Colonic mucosa (tissue), 4 donors: ENCODE measurements around the gene OS9. TPM values are rescaled to one million over a fixed set of nuclear protein-coding genes. Genes with fewer than 3 reads are reported as not detected.

Source experiments
- DNase-seq: peaks from one replicate; pipeline ENCODE4 v3.0.0-alpha.2; 2020
- H3K27ac ChIP-seq: fragments of 200-600 bp; one replicate; pipeline ENCODE4 v1.8.0; 2021
- H3K27me3 ChIP-seq: fragments of 200-600 bp; one replicate; pipeline ENCODE4 v1.8.0; 2021
- H3K36me3 ChIP-seq: fragments of 200-600 bp; one replicate; pipeline ENCODE4 v1.8.0; 2021
- H3K4me1 ChIP-seq: fragments of 200-600 bp; one replicate; pipeline ENCODE4 v1.8.0; 2021; ENCODE audit warnings: mild to moderate bottlenecking
- H3K4me3 ChIP-seq: fragments of 200-600 bp; one replicate; pipeline ENCODE4 v1.8.0; 2021
- H3K9ac ChIP-seq, 2 donors: one replicate each; pipeline ENCODE4 v1.7.0; 2013; ENCODE audit warnings: control low read depth in 2 of 2, low read depth in 2 of 2, low read length in 2 of 2
- H3K9me3 ChIP-seq: fragments of 200-600 bp; one replicate; pipeline ENCODE4 v1.8.0; 2021
- CTCF ChIP-seq: fragments of 200-600 bp; IDR thresholded peaks from one replicate; pipeline ENCODE4 v1.8.0; 2022; ENCODE audit warnings: antibody characterized with exemption, mild to moderate bottlenecking
- intact Hi-C: fragments of 100-400 bp; cut with DNase I; formaldehyde crosslinking; loops from one replicate; pipeline ENCODE4 v1.14.1; 2022
- total RNA-seq, 2 donors: library from RNA; stranded (reverse); fragmentation: NEBNext Ultra II Directional in 1 of 2; extraction: Animal tissue kit (Norgen Biotek cat#: 25700) in 1 of 2; gene quantifications; one replicate each; pipeline ENCODE4 v1.2.1, GENCODE V29; 2021
- donor health status: healthy.
- donor health status: DM: no; HTN: no; CAD: no.
- donor health status: DM: no; HTN: no; CAD: no.

Gene OS9
- total RNA-seq, 2 donors from 2014 or later, result 219 to 284 TPM

DNA sequence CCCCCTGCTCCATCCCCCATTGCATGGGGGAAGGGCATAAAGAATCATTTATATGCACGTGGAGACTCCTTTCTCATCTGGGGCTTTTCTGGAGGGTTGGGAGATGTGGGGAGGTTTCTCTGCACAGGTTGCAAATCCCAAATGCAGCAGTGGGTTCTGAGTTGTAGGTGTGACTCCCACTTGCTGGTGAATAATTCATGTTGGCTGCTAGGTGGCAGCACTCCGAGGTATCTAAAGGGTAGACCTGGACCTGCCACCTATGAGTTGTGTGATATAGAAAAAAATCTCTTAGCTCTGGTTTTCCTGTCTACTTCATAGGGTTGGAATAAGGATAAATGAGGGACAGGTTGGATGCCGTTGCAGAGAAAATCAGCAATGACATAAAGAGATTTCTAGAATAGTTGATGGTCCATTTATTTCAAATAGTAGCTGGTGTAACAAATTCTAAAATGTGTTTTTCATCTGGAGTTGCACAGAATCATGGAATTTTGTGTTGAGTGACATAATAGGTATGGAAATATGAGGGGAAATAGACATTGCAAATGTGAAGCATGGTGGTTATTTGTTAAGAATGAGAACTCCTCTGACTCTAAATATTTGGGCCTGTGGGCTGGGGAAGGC, 65.5 kb downstream of the OS9 start:
- no peaks in the 10 kb centered on the region for H3K36me3 ChIP-seq
- no peak overlapping the region for H3K27ac ChIP-seq
- no peak for DNase-seq
- peak; percentile 43 for TF ChIP-seq CTCF
- intact Hi-C loops, result no loop called here
- H3K9me3 ChIP-seq, result no peaks in the 10 kb centered on the region
- H3K9ac ChIP-seq, result no peak overlapping the region
- no peaks in the 10 kb centered on the region for H3K4me1 ChIP-seq
- no peak overlapping the region for H3K4me3 ChIP-seq
- no peaks in the 10 kb centered on the region for H3K27me3 ChIP-seq

- no peak for TF ChIP-seq CTCF
- H3K27me3 ChIP-seq, result peaks cover 9% of the 10 kb centered on the region
- no peaks in the 10 kb centered on the region for H3K9me3 ChIP-seq
- H3K27ac ChIP-seq, result no peak overlapping the region
- no peak for DNase-seq
- H3K36me3 ChIP-seq, result no peaks in the 10 kb centered on the region
- H3K9ac ChIP-seq, result no peak overlapping the region
- intact Hi-C loops, result no loop called here
- H3K4me3 ChIP-seq, result no peak overlapping the region
- peaks cover 2% of the 10 kb centered on the region for H3K4me1 ChIP-seq
Measured at GRCh38 chr12:57760347-57760982, 66.5 kb downstream of the OS9 start.

- peaks cover 19% of the 10 kb centered on the region for H3K27me3 ChIP-seq
- H3K27ac ChIP-seq, result no peak overlapping the region
- intact Hi-C loops, result no loop called here
- no peaks in the 10 kb centered on the region for H3K36me3 ChIP-seq
- no peak for DNase-seq
- TF ChIP-seq CTCF, result no peak
- H3K9me3 ChIP-seq, result no peaks in the 10 kb centered on the region
- H3K4me1 ChIP-seq, result peaks cover 8% of the 10 kb centered on the region
- H3K9ac ChIP-seq, result no peak overlapping the region
- no peak overlapping the region for H3K4me3 ChIP-seq
Measured at GRCh38 chr12:57761391-57761998, 67.6 kb downstream of the OS9 start.

DNA sequence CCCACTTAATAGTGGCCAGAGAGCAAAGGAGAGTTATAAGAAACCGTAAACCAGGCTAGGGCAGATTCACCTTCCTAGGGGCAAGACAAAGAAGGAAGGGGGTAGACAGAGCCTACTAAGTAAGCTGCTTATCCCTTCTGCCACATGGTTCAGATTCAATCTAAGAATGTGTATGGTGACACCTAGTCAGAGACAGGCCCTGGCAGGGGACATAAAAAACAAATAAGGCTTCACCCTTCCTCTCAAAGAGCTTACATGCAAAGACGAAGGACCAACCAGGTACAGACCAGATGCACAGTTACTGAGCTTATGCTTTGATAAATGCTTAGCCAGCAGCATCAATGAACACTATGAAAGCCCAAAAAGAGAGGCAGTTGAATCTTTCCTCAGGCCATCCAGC, 68.5 kb downstream of the OS9 start:
- H3K36me3 ChIP-seq, result no peaks in the 10 kb centered on the region
- intact Hi-C loops, result no loop called here
- no peak overlapping the region for H3K4me3 ChIP-seq
- no peak overlapping the region for H3K9ac ChIP-seq
- H3K4me1 ChIP-seq, result peaks cover 8% of the 10 kb centered on the region
- peaks cover 25% of the 10 kb centered on the region for H3K27me3 ChIP-seq
- H3K9me3 ChIP-seq, result no peaks in the 10 kb centered on the region
- no peak for TF ChIP-seq CTCF
- no peak for DNase-seq
- H3K27ac ChIP-seq, result no peak overlapping the region

DNA sequence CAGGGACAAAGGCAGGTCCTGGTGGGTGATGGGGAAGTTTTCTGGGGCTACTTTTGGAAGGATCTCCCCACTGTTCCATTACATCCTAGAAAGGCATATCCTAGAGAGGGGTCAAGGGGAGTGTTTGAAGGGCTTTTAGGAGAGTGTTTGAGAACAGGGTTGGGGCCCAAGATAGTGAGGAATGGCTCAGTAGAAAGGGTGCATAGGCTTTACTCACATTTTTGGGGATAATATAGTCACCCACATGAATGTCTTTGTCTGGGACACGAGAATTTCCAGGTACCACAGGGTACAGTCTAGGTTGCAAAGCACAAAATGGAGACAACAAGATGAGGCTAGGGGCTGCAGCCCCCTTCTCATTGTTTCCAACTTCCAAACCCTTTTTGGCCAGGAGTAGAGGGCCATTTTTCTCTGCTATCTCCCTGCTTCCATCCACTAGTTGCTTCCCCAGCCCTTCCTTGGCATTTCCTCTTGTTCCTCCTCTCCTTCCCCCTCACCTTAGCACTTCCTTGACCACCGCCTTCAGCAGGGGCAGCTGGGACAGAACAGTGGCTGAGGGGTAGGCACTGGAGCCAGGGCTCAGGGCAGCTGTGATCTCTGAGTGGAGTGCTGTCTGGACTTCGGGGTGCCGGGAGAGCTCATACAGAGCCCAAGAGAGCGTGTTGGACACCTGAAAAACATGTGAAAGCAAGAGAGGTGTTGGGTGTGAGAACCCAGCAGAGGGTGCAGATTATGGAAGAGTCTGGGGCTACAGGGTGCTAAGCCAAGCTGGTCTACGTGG, 70.1 kb downstream of the OS9 start:
- Histone ChIP-seq H3K27me3 (peaks cover 25% of the 10 kb centered on the region), H3K27ac (no peak overlapping the region), H3K9me3 (no peaks in the 10 kb centered on the region), H3K4me1 (peaks cover 8% of the 10 kb centered on the region), H3K36me3 (no peaks in the 10 kb centered on the region), H3K9ac (no peak overlapping the region), H3K4me3 (no peak overlapping the region)
- DNase-seq, result no peak
- no peak for TF ChIP-seq CTCF
- intact Hi-C loops, result no loop called here
